HG03060 (cell line): ENCODE data around the gene FERMT1.
"Not testable (repeated sequence)": the region's sequence is repeated elsewhere in the genome, so short reads cannot be mapped to it uniquely, and the experiment has no call there.

Source experiments
- ATAC-seq: cut with Tn5 transposase; IDR thresholded peaks from one replicate; pipeline ENCODE4 v1.9.1; 2021; ENCODE audit warnings: low read depth, moderate number of reproducible peaks; ENCODE audit not compliant: unreplicated experiment

FERMT1 gene

DNA sequence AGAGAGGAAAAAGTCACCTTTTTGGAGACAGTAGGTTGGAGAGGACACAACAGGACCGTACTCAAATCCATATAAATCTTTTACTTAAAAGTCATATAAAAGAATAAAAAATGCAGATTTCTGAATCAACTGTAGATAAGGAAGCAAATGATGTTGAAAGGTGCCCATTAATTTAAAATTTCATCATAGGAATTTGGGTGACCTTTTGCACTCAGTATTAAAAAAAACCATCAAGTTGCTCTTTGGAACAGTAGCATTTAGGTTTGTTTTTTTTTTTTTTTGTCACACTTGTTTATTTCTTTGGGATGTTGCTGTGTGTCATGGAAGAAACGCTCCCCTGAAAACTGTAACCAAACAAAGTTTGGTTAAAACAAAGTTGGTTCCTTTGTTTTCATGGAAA is 48.0 kb downstream of the FERMT1 start:
- ATAC-seq: no peak

DNA sequence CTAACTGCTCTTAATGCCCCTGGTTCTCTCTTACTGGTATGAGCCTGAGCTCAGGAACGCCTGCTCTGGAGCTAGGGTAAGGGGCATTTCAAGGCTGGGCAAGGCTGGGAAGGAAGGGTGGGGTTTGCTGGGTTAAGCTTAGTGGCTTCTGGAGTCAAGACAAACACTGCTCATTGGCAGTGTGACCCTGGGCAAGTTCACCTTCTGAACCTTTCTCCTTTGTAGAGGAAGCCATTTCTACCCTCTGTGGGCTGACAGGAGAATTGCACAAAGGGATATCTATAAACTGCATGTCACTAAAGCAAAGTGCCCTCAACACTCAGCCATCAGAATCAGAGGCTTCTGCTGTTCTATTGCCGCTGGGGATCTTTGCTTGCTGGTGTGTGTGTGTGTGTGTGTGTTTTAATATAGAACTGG is 48.7 kb downstream of the FERMT1 start:
- ATAC-seq: peak; percentile 75

DNA sequence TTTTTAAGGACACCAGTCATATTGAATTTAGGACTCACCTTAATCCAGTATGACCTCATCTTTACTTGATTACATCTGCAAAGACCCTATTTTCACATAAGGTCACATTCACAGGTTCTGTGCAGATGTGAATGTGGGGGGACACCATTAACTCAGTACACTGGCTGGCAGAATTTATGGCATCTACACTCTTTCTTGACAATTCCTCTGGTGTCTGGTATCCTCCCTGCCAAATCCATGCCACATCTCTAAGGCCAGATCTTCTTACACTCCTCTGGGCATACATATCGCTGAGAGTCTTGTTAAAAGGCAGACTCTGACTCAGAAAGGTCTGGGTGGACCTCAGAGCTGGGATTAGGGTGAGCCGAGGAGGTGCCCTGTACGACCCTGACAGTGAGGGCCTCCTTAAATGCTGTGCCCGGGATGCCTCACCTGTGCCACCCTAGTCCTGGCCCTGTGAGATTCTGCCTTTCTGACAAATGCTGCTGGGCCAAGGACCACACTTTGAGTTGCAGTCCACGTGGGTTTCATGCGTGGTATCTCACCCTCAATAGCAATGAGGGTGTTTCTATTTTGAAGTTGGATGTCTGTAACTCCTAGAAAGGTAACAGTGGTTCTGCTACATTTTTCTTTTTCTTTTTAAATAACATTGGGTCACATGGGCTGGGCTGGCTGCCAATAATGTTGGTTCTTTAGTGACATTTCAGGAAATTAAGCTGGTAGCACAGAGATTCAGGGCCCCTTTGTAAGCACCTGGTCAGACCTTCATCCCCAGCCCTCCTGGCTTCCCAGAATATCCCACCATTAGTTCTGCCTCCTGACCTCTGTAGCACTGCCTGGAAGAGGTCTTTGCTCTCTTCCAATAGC is 51.8 kb downstream of the FERMT1 start:
- ATAC-seq: no peak

DNA sequence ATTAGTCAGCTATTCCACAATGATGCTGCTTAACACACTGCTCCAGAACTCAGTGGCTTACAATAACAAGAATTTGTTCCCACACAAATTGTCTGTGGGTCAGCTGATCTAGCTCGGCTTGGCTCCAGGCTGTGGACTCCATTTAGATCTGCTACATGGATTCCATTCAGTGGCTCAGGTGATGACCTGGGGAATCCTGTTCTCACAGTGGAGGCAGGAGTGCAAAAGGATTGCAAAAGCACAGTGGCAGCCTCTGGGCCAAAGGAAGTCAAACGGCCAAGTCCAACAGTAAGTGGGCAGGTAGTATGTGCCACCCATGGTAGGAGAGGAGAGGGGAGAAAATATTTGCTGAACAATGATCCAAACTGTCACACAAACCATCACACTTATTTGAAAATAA is 53.2 kb downstream of the FERMT1 start:
- ATAC-seq: no peak

DNA sequence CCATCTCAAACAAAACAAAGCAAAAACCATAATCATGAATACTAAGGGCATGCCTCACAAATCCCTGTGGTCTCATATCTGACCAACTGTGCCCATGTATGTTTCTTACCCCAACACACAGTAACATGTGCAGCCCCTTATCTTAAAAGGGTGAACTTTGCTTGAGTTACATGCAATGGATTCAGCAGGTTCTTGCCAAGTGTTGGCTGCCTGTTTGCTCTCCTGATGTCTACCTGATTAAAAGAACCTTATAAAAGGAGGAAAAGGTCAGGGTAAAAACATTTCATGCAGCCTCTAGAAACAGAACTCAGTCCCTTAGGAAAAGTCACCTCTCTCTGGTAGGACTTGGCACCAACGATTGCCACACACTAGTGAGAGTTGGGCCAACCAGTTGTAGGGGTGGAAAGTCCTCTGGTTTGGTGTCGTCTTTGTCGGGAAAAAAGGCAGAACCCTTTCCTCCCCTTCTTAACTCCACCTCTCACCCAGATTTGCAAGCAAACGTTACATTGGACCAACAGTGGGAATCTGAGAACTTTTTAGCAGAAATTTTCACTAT is 55.0 kb downstream of the FERMT1 start:
- ATAC-seq: no peak

DNA sequence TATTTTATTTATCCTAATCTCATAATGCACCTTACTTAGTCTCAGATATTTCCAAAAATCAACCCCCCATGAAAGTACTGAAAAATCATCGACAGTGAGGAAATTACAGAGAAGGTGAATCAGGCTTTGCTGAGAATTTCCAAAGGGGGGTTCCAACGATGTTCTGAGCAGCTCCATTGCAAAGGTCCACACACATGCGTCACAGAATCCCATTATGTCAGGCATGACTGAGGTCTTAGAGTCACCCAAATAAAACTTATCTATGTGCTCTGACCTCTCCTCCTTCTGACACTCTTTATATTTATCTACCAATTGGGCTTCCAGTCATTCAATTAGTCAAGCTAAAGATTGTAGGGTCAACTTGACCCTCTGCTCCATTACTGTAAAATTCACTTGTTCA is 56.2 kb downstream of the FERMT1 start:
- no peak for ATAC-seq

DNA sequence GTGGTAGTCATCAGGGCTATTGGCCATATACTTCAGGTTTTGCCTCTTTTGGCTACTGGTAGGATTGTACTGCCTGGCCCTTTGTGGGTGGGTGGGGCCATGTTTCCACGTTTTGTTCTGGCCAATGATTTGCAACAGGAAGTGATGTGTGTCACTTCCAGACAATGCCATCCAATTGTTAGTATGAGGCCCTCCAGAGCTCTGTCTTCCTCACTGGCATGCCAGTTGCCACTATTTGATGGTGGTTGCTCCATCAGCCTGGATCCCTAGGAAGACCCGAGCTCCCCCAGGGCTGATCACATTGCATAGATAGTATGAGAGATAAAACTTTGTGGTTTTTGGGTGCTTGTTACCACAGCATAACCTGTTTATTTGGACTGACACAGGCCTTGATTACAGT is 61.3 kb downstream of the FERMT1 start:
- ATAC-seq: no peak

DNA sequence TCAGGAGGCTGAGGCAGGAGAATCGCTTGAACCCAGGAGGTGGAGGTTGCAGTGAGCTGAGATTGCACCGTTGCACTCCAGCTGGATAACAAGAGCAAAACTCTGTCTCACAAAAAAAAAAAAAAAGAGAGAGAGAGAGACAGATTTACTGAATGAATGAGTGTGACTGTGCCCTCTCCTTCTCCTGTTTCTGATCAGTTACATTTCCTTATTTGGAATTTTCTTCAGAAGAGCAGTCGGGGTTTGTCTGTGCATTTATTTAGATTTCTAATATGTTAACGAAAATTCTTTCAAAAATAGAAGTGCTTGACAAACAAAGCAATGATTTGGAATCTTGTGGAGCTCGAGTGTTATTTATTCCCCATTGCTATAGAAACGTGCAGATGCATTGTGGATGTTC is 62.6 kb downstream of the FERMT1 start:
- no peak for ATAC-seq

DNA sequence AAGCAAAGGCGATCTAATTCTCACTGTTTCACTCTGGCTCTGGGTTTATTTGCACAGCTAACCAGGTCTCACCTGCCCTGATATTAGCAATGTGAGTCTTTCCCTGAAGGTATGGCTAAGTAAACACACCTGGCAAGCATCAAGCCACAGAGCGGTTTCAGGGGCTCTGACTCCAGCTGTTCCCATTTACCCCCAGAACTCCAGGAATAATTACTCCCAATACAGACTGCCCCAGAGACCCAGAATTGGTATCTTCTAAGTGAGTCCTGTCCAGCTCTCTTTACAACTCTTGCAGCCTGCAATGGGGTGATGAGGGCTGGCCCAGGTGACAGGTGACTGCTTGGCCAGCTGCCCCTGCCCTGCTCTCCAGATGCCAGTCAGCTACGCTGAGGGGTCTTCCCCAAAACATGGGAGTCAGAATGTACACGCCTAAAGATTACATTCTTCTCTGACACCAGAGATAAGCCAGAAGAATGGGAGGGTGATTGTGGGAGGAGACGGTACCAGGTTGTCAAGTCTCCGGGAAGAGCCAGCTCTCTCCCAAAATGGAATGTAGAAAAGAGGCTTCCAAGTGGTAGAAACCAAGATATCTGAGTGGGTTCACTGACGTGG is 64.0 kb downstream of the FERMT1 start:
- ATAC-seq: no peak

DNA sequence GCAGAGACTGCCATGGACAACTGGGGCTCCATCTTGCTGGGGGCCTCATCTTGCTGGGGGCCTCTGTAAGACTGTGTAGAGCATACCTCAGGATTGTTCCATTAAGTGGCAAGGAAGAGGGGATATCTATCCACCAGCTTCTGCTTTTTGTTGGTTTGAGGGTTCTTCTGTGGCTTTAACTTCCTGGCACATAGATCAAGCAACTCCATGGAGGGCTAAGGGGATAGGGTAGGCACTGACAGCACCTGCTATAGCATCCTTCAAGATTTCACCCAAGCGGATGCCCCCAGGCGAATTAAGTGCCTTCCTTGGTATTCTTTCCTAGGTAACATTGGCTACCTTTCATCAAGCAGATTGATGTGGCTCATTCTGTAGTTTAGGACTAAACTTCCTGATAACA is 65.1 kb downstream of the FERMT1 start:
- no peak for ATAC-seq

DNA sequence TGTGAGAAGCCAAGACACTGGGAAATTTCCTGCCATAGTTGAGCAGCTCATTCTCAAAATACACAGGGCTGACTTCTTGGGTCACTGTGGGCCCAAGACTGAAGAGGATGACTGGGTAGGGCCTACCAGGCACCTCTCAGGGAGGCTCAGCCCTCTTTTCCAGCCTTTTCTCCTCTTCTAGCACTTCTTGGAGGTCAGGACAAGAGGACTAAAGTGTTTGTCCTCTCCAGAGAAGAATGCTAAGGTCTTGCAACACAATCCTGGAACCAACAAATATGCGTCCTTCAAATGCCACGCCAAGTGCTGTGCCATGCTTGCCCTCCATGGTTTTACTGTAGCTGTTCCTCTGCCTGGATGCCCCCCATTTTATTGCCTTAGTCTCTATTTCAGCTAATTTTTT is 65.7 kb downstream of the FERMT1 start:
- ATAC-seq: no peak

DNA sequence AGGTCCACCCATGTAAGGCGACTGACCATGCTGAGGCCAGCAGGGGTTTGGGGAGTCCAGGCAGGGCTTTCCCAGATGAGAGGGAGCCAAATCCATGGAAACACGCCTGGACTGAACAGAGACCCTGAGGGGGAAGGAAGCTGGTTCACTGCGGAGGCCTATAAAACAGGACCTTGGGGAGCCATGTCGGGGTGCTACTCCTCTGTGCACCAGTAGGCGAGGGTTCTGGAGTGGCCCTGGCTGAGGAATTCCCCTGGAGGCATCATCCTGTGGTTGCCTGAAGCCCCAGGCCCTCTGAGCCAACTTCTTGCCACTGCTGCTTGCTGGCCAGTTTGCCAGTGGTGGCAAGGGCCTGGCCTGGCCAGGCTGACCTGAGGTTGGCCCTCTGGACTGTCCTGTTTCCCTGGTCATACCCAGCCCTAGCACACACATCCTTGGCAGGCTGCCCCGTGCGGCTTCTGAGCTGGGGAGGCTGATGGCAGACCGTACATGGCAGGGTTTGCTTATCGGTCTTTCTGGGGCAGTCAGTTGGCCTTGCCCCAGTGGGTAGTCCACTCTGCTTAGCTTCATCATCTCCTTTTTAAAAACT is 66.8 kb downstream of the FERMT1 start:
- no peak for ATAC-seq

DNA sequence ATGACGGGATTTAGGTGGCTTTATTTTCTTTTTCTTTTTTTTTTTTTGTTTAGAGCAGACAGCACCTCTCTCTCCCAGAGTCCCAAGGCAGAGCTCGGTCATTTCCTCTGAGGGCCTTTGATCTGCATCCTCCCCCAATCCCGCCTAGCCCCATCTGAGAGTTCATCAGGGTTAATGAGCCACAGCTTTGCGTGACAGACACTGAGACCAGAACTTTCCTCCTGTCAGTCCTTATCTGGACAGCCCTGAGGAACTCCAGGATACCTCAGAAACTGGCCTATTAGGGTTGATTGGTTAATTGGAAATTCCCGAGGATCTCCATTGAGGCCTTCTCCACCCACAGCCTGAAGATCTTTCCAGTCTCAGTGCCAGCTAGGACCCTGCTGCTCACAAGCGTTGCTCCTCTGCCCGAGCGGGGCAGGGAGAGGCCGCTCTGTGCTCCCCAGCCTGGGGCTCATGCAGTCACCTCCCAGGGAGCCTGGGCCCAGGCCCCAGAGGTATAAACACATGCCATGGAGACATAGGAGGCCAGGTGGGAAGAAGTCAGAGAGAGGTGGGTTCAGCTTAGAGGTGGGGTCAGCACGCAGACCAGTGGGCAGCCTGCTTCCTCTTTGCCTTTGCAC is 67.6 kb downstream of the FERMT1 start:
- ATAC-seq: no peak

DNA sequence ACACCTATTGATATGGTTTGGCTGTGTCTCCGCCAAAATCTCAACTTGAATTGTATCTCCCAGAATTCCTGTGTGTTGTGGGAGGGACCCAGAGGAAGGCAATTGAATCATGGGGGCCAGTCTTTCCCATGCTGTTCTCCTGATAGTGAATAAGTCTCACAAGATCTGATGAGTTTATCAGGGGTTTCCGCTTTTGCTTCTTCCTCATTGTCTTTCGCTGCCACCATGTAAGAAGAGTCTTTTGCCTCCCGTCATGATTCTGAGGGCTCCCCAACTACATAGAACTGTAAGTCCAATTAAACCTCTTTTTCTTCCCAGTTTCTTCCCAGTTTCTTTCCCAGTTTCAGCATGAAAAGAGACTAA is 68.2 kb downstream of the FERMT1 start:
- ATAC-seq: not testable (repeated sequence)

DNA sequence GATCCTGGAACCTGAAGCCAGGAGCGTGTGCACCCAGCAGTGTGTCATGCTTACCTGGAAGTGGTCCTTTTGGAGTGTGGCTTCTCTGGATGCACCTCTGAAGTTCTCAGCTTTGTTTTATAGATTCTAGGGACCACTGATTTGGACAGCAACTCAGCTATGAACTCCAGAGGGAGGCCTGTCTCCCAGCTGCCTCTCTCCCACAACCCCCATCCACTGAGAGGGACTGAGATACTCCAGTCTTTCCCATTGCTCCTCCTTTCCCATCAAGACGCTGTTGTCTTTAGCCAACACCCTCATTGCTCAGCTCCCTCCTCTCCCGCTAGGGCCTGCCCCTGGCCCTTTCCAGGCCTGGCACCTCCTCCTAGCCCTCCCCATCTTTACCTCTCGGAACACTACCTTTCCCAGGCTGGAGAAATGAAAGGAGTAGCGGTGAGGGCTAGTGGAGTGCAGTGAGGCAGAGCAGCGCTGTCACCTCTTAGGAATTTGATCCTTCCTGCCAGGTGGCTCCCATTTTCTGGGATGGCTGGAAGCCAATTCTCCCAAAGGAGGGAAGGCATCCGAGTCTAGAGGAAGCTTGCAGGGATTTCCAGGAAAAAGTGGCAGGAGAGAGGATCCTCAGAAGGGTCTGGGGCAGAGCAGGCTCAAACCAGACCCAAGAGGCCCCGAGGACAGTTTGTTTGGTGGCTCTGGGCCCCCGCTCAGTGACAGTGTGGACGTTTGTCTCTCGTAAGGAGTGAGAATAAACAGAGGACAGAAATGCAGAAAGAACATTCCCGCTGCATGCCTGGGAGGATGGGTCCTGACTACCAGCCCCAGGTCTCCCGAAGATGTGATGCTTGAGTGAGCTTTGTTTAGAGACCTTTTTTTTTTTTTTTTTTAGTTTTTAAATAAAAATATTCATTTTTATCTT is 68.8 kb downstream of the FERMT1 start, which contains the start of gene LRRN4:
TSS of gene LRRN4 (minus strand) at position 285 of the 913 bp plus-strand sequence. CDS start 1,261 bp downstream, outside the sequence.
- no peak for ATAC-seq

DNA sequence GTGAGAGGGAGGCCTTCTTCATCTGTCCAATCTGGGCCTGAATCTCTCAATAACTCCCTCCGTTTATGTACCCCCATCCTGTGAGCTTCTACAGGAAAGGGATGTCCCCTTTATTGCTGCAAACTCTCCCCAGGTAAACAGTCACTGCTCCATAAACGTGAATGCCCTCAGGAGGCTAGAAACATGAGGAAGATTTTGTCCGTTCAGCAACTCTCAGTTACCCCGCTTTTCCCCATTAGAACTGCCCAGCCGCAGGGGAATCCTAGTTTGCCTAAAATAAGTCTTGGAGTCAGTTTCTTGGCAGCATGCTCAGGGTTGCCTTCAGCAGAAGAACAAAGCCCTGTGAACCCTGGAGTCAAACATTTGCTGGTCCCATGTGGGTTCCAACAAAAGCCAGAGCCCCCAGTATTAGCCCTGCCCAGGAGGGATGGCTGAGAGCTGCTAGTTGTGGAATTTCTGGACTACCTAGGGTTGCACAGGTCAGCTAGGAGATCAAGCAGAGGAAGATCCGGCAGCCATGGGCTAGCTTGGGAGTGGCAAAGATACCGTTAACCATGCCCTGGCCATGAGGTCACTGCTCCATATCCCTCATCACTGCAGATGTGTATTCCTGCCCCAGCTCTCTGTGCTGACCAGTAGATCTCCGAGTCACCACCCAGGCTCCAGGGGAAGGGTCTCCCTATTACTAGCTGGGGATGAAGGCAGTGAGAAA is 69.6 kb downstream of the FERMT1 start:
- ATAC-seq: no peak

DNA sequence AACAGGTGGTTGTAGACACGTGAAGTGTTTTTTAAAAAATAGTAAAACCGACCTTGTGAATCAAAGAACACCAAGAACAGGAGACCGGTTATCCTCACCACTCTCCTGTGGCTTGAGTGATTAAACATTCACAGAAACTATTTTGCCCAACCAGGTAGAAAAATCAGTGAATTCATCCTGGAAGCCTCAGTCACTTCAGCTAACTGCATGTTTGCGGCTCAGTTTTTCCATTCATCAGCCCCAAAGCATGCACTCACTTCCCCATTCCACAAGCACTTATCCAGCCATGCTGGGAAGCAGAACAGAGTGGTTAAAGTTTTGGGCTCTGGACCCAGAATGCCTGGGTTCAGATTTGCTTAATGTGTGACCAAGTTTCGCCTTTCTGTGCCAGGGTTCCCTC is 71.3 kb downstream of the FERMT1 start:
- ATAC-seq: no peak

DNA sequence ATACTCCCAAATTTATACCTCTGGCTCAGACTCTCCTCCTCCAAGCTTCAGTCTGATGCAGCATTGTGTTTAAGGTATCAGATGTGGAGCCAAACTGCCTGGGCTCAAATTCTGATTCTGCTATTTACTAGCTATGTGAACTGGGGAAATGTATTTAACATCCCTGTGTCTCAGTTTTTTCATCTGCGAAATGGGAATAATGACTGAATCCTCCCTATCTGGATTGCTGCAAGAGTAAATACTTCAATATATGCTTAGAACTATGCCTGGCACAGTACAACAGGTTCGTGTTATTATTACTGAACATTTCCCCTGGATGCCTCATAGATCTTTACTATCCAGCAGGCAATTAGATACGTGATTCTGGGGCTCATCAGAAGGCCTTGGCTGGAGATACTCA is 74.4 kb downstream of the FERMT1 start:
- ATAC-seq: no peak

DNA sequence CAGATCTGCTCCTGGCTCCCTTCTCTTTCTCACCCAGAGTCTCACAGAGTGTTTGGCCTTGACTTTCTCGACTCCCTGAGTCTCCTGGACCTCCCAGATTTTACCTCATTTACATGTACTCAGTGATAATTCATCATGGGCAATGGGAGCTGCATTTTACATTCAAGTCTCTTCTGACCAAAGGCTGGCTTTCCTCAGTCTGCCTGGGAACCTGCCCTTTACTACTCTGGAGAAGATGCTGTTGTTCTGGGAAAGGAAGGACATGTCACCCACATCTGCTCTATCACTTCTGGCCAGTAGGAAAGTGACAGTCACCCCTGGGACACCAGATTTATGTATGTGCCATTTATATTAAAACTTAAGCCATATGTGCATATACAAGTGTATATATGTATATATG is 76.4 kb downstream of the FERMT1 start:
- ATAC-seq: no peak
